Activated CD8-positive, alpha-beta memory T cell treated with anti-CD3 and anti-CD28 coated beads for 1 hour (primary cell): ENCODE results near the gene POMT1.
A peak's percentile ranks its signal among the peaks of the same experiment; 100 is the strongest.
"Not testable (repeated sequence)": the region's sequence is repeated elsewhere in the genome, so short reads cannot be mapped to it uniquely, and the experiment has no call there.

Source experiments
- DNase-seq, 2 donors: peaks; one replicate each; pipeline ENCODE4 v3.0.0-alpha.2; 2020; ENCODE audit warnings: low read depth in 1 of 2; ENCODE audit errors: extremely low read depth in 1 of 2

The POMT1 gene

GRCh38 chr9:131492070-131492469 lies 10.6 kb upstream of the POMT1 start:
- no peak for DNase-seq

GRCh38 chr9:131494296-131494870 lies 8.3 kb upstream of the POMT1 start:
- DNase-seq = no peak

GRCh38 chr9:131495785-131496184 lies 6.9 kb upstream of the POMT1 start:
- no peak for DNase-seq

- no peak for DNase-seq
Measured at GRCh38 chr9:131496844-131497405, 5.8 kb upstream of the POMT1 start.

- no peak for DNase-seq
Measured at GRCh38 chr9:131499254-131499767, 3.4 kb upstream of the POMT1 start.

- DNase-seq = peak; percentile 36 to 53
Measured at GRCh38 chr9:131500377-131500776, 2.3 kb upstream of the POMT1 start.

GRCh38 chr9:131500939-131501541 lies 1.7 kb upstream of the POMT1 start:
- peak in 1 of 2 donors; percentile 30 for DNase-seq

- no peak for DNase-seq
Measured at GRCh38 chr9:131503626-131504465, 1.1 kb downstream of the POMT1 start.

- DNase-seq = no peak
Measured at GRCh38 chr9:131505012-131505411, 2.3 kb downstream of the POMT1 start.

GRCh38 chr9:131511416-131511815 lies 8.7 kb downstream of the POMT1 start:
- DNase-seq = no peak

GRCh38 chr9:131511880-131512279 lies 9.2 kb downstream of the POMT1 start:
- DNase-seq = no peak

GRCh38 chr9:131513177-131513576 lies 10.5 kb downstream of the POMT1 start:
- DNase-seq = no peak

GRCh38 chr9:131515559-131516031 lies 12.9 kb downstream of the POMT1 start:
- not testable (repeated sequence) for DNase-seq

- DNase-seq = no peak
Measured at GRCh38 chr9:131516100-131516499, 13.4 kb downstream of the POMT1 start.

GRCh38 chr9:131516930-131517329 lies 14.2 kb downstream of the POMT1 start:
- no peak for DNase-seq

GRCh38 chr9:131517761-131518190 lies 15.1 kb downstream of the POMT1 start:
- DNase-seq = no peak

GRCh38 chr9:131518553-131518952 lies 15.8 kb downstream of the POMT1 start:
- DNase-seq = no peak

- DNase-seq = no peak
Measured at GRCh38 chr9:131520503-131520902, 17.8 kb downstream of the POMT1 start.

- DNase-seq = no peak
Measured at GRCh38 chr9:131521203-131521602, 18.5 kb downstream of the POMT1 start.

- DNase-seq = no peak
Measured at GRCh38 chr9:131521822-131522221, 19.1 kb downstream of the POMT1 start.
